ENCODE measurements around the gene LYRM7.
"Not testable (repeated sequence)": the region's sequence is repeated elsewhere in the genome, so short reads cannot be mapped to it uniquely, and the experiment has no call there.

The LYRM7 gene

DNA sequence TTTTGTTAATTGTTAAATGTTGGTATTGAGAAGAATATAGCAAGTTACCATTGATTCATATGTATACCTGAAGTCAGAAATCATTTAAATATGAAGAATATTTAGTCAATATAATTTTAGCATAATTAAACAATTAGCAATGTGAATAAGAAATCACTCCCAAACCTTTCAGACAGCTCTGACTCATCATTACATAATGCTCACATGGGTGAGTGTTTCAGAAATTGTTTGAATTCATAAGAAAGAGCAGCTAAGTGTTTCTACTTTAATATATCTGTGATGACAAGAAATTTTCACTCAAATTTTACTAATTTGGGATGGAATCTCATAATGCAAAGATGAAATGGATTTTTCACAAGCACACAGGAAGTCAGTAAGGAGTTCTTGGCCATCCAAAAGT, 51.1 kb downstream of the LYRM7 start:
- DNase-seq: no peak

DNA sequence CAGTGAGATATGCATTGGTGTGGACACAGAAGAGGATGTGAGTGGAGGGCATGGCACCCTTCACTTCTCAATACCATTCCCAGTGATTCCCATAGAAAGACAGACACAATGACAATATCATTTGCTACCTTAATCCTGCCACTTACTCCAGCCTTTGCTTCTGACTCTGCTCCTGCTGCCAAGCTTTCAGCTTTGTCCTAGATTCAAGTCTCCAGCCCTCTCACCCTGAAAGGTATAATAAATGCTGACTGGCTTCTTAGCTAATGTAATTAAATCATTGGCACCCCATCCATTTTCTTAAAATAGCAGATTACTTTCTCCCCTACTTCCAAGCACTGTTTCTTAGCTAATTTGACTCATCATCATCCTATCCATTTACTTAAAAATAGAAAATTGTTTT, 52.0 kb downstream of the LYRM7 start:
- DNase-seq: no peak

DNA sequence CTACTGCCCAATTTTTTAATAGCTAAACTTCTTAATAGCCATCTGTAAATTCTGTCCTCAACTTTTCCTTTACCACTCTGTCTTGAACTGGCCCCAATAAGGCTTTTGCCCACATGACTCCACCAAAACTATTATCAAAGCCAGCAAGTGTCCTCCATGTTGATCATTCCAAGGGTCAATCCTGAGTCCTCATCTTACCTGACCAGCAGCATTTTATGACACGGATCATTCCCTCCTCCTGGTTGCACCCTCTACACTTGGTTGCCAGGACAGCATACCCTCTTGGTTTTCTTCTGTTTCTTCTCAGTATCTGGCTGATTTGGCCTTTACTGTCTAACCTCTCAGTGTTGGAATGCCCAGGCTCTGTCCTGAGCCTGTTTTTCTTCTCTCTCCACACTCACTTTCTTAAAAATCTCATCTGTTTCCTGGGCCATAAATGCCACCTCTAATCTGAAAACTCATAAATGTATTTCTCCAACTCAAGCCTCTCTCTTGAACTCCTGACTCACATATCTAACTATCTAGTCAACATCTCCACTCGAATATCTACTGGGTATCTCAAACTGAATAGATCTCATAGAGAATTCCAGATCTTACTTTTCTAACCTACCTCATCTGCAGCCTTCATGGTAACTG, 53.1 kb downstream of the LYRM7 start:
- DNase-seq: no peak

DNA sequence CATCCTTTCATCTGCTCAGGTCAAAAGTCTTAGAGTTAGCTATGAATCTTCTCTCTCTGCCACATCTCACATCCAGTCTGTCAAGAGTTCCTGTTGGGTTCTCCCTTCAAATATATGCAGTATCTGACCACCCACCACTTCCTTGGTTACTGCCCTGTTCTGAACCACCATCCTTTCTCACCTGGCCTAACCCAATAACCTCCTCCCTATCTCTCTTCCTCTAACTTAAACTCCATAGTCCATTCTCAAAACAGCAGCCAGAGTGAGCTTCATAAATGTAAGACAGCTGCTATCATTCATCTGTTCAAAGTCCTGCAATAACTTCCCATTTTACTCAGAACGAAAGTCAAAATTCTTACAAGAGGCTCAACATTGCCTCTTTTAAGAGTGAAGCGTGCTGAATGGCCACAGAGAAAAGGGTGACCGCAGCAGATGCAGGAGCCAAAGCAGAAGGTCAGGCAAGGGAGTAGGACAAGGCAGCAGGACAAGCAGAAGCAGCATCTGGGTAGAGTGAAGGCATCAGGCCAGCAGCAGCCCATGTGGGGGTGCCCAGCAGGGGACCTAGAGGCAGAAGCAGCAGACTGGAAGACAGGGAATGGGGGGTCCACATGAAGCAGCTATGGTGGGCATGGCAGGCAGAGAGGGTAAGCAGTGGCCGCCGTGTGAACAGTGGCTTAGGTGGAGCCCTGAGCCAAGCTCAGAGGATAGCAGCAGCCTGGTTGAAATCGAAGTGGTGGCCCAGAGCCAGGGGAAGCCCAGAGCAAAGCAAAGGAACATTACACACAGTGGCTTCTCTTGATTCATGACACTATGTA, 53.9 kb downstream of the LYRM7 start:
- DNase-seq: no peak

DNA sequence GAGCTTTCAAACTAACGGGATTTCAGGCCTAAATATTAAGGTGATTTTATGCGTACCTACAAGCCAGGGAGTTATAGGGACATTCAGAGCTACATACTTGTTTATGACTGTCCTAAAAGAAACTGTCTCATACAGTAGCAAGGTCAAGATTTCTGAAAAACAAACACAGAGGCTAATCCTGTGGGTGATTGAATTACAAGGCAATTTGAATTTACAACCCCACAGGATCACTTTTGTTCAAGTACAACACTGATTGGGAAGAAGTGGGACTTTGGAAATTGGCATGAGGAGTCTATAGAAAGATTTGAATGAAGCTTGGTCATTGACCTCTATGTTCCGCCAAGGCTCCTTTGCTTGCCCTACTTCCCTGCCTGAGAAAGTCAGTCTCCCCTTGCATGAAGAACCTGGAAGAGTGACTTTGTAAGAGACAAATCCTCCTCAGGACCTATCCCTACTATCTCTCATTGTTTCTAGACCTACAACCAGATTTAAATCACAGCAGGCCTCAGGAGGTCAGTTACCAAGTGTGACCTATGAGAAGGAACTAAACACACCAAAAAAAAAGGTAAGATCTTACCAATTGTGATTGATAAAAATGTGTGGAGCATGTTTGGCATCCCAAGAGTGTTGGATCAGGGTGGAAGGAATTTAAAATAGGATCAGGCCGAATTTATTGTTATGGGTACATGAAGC, 54.7 kb downstream of the LYRM7 start:
- DNase-seq: no peak

GRCh38 chr5:131226899-131227298, 56.2 kb downstream of the LYRM7 start:
- DNase-seq: no peak

DNA sequence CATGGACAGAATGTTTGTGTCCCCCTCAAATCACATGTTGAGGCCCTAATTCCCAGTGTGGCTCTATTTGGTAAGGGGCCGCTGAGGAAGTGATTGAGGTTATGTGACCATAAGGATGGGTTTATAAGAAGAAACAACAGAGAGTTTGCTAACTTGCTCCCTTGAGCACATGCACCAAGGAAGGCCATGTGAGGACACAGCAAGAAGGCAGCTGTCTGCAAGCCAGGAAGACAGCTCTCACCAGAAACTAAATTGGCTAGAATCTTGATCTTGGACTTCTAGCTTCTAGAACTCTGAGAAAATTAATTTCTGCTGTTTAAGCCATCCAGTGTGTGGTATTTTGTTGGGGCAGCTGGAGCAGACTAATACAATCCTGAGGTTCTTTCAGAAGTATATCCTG, 57.9 kb downstream of the LYRM7 start:
- DNase-seq: no peak

GRCh38 chr5:131229623-131230022, 58.9 kb downstream of the LYRM7 start:
- no peak for DNase-seq

GRCh38 chr5:131230406-131230805, 59.7 kb downstream of the LYRM7 start:
- DNase-seq: no peak

- no peak for DNase-seq
These were observed 68.9 kb downstream of the LYRM7 start for GRCh38 chr5:131239686-131240085.

GRCh38 chr5:131242728-131243255, 72.0 kb downstream of the LYRM7 start:
- DNase-seq: no peak

DNA sequence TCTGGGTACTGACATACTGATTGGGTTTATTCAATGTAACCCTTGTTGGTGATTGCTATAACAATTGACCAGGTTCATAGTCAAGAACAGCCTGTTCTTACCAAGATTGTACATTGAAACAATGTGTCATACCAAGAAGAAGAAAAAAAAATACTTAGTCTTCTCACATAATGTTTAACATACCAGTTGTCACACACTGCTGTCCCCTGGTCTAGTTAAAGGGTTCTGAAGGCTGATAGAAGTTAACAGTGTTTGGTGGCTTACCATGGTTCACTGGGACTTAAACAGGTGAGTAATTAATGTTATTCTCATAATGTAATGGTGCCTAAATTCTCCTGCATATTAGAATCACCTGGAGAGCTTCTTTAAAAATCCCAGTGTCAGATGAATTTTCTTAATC, 74.6 kb downstream of the LYRM7 start:
- no peak for DNase-seq

- DNase-seq: no peak
These were observed 75.2 kb downstream of the LYRM7 start for GRCh38 chr5:131245948-131246347.

DNA sequence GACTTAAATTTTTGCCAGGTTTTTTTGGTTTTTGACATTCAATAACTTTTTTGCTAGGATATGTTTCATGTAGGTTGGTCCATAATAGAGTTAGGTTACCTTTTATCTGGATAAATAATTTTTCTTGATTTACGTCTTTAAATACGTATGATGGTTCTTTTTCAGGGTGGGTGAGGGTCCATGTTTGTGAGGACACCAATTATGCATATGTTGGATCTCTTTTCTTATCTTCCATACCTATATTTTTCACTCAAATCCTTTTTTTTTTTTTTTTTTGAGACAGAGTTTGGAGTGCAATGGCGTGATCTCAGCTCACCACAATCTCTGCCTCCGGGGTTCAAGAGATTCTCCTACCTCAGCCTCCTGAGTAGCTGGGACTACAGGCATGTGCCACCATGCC, 75.8 kb downstream of the LYRM7 start:
- DNase-seq: no peak

GRCh38 chr5:131250751-131251475, 80.2 kb downstream of the LYRM7 start:
- DNase-seq: no peak

- DNase-seq: no peak
These were observed 82.1 kb downstream of the LYRM7 start for GRCh38 chr5:131252824-131253171.

- not testable (repeated sequence) for DNase-seq
These were observed 83.3 kb downstream of the LYRM7 start for GRCh38 chr5:131254025-131254424.

DNA sequence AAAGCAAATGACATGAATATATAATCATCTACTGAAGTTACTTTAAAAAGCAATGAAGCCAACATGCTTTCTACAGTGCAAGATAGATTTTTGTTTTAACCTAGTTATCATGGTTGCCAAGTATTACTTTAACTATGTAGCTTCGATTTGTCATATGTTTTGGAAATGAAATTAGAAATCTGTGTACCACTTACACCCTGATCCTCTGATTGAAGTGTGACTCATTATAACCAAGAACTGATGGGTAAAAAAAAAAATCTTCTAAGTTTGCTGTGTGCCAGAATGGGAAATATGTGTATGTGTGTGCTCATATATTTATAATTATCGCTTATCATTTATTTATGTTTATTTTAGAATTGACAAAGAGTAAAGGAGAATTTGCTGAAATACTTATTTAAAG, 84.0 kb downstream of the LYRM7 start:
- no peak for DNase-seq

Measured in NCI-H2171 (cell line).